K562 (cell line): ENCODE measurements around the gene CSNK1G1. TPM values are rescaled to one million over a fixed set of nuclear protein-coding genes. Genes with fewer than 3 reads are reported as not detected.

Source experiments
- ATAC-seq: fragments of 200-7000 bp; cut with Tn5 transposase; 3 replicates; pipeline ENCODE4 v1.9.1; 2020; ENCODE audit warnings: moderate library complexity
- BruUV-seq: library from RNA; stranded (reverse); fragments of 400-500 nt; replicated peaks from 2 replicates; lab custom pipeline; 2021; lab: Mats Ljungman, UMichigan
- CTCF ChIA-PET: fragments of 300-600 bp; formaldehyde crosslinking; extraction: SDS; loops from one replicate; lab custom pipeline; 2021; ENCODE audit warnings: low intra/inter-chr PET ratio; lab: Yijun Ruan, JAX
- POLR2A ChIA-PET: fragments of 300-600, 350-650 bp; sonication (Branson Sonifier 250); formaldehyde crosslinking; extraction: SDS; loops from one replicate; lab custom pipeline; 2021; ENCODE audit warnings: antibody characterized with exemption, inconsistent platforms; lab: Yijun Ruan, JAX
- DNase-seq, 4 experiments: peaks; one replicate each; pipeline versions ENCODE4 v3.0.0 to v3.0.0-alpha.2; 2011 to 2018; ENCODE audit warnings: low spot score in 3 of 4, mixed read lengths in 3 of 4; ENCODE audit errors: extremely low read depth in 1 of 4
- FAIRE-seq: peaks from 2 replicates; lab custom pipeline; 2011; peaks lifted over from hg19 to GRCh38; lab: Jason Lieb, UNC
- H2AFZ ChIP-seq: 2 replicates; pipeline ENCODE4 v1.6.0; 2011; ENCODE audit warnings: low read depth, low read length, control low read depth, inconsistent platforms
- H3K27ac ChIP-seq: fragments of 200-600 bp; 3 replicates; pipeline ENCODE4 v1.8.0; 2011; ENCODE audit warnings: low read depth, mild to moderate bottlenecking, control low read depth, inconsistent platforms, low read length, moderate library complexity, mixed read lengths; ENCODE audit errors: extremely low read depth
- H3K27me3 ChIP-seq, 2 experiments: fragments of 300-600 bp in 1 of 2; 2 replicates in 1 of 2; 3 replicates in 1 of 2; pipeline versions ENCODE4 v1.6.0 to v1.8.0; 2011; ENCODE audit warnings: inconsistent platforms in 2 of 2, low read length in 2 of 2, mild to moderate bottlenecking in 1 of 2, mixed read lengths in 1 of 2, moderate library complexity in 1 of 2; ENCODE audit not compliant: control insufficient read depth in 2 of 2, insufficient read depth in 2 of 2
- H3K36me3 ChIP-seq: fragments of 300-600 bp; 3 replicates; pipeline ENCODE4 v1.8.0; 2011; ENCODE audit warnings: mild to moderate bottlenecking, low read length, inconsistent platforms; ENCODE audit not compliant: control insufficient read depth, insufficient read depth
- H3K4me1 ChIP-seq, 2 experiments: fragments of 200-600 bp in 1 of 2; replicated peaks in 1 of 2; 2 replicates in 1 of 2; 3 replicates in 1 of 2; pipeline versions ENCODE4 v1.5.1 to v1.8.0; 2011; ENCODE audit warnings: inconsistent platforms in 2 of 2, low read length in 2 of 2, mild to moderate bottlenecking in 1 of 2, mixed read lengths in 1 of 2, moderate library complexity in 1 of 2; ENCODE audit not compliant: control insufficient read depth in 2 of 2, insufficient read depth in 2 of 2
- H3K4me2 ChIP-seq: 2 replicates; pipeline ENCODE4 v1.6.1; 2011; ENCODE audit warnings: low read length, control low read depth, inconsistent platforms, mixed read lengths; ENCODE audit not compliant: insufficient read depth
- H3K4me3 ChIP-seq: fragments of 200-600 bp; sonication (generic), shearing (Covaris generic); 2 replicates; pipeline ENCODE4 v1.5.1; 2016; ENCODE audit warnings: control low read depth, inconsistent platforms
- H3K79me2 ChIP-seq: fragments of 200-600 bp; 3 replicates; pipeline ENCODE4 v1.8.0; 2011; ENCODE audit warnings: low read length, inconsistent platforms; ENCODE audit not compliant: control insufficient read depth, insufficient read depth
- H3K9ac ChIP-seq, 2 experiments: 2 replicates each; pipeline versions ENCODE4 v1.6.0 to v1.6.1; 2011; ENCODE audit warnings: low read depth in 2 of 2, low read length in 2 of 2, control low read depth in 1 of 2, inconsistent platforms in 1 of 2, mild to moderate bottlenecking in 1 of 2, mixed read lengths in 1 of 2; ENCODE audit not compliant: insufficient read depth in 1 of 2
- H3K9me1 ChIP-seq: one replicate; pipeline ENCODE4 v1.6.0; 2011; ENCODE audit warnings: inconsistent platforms, mild to moderate bottlenecking, low read length, moderate library complexity; ENCODE audit not compliant: control insufficient read depth, insufficient read depth
- H3K9me3 ChIP-seq: replicated peaks from 2 replicates; pipeline ENCODE4 v1.5.1; 2011; ENCODE audit warnings: low read depth, low read length, inconsistent platforms; ENCODE audit not compliant: control insufficient read depth, insufficient read depth
- H4K20me1 ChIP-seq: replicated peaks from 2 replicates; pipeline ENCODE4 v1.6.1; 2011; ENCODE audit warnings: low read length, inconsistent platforms, mixed read lengths; ENCODE audit not compliant: control insufficient read depth, insufficient read depth
- CBX5 ChIP-seq: IDR thresholded peaks from 2 replicates; pipeline ENCODE4 v1.6.1; 2014; ENCODE audit warnings: low read depth, borderline replicate concordance
- MAFK ChIP-seq: IDR thresholded peaks from 2 replicates; pipeline ENCODE4 v1.6.1; 2011; ENCODE audit warnings: low read length, improper control_type of control experiment
- ZBTB9 ChIP-seq: fragments of 450-650 bp; formaldehyde crosslinking; IDR thresholded peaks from 2 replicates; pipeline ENCODE4 v1.4.0; 2020; ENCODE audit warnings: mild to moderate bottlenecking, moderate library complexity
- ZNF146 ChIP-seq: IDR thresholded peaks from one replicate; pipeline ENCODE4 v1.6.1; 2018; ENCODE audit warnings: missing compliant biosample characterization; ENCODE audit not compliant: unreplicated experiment
- WGBS: fragments of 100-300 bp; shearing (Covaris generic); methylation state at CpG from one replicate; pipeline ENCODE4 v1.1.6; 2016; ENCODE audit warnings: low coverage, mixed read lengths; ENCODE audit not compliant: insufficient coverage; ENCODE audit errors: missing lambda C conversion rate; 5-methylcytosine and 5-hydroxymethylcytosine counted together
- in situ Hi-C: fragments of 300-500 bp; cut with MboI; formaldehyde crosslinking; loops from 4 replicates; pipeline ENCODE4 v1.15.0; 2018; ENCODE audit warnings: inconsistent platforms, mixed read lengths
- intact Hi-C: fragments of 100-400 bp; cut with micrococcal nuclease; formaldehyde crosslinking; loops from 2 replicates; pipeline ENCODE4 v1.14.2; 2022
- polyA plus RNA-seq, 8 experiments: library from polyadenylated mRNA; depleted of rRNA in 4 of 8; stranded (reverse) in 5 of 8; unstranded in 3 of 8; fragments of >200 nt; fragmentation: Nextera tagmentation in 2 of 8; fragmentation: Illumina TruSeq in 1 of 8; extraction: Ambion mirVana in 2 of 8; extraction: Trizol in 1 of 8; gene quantifications; 2 replicates each; pipeline versions ENCODE4 v1.2.1 to v1.2.3, GENCODE V29; 2011 to 2014; ENCODE audit warnings: inconsistent platforms in 1 of 8, missing spikeins in 1 of 8
- total RNA-seq, 7 experiments: library from RNA; depleted of rRNA in 6 of 7; stranded (reverse); fragments of >200 nt in 6 of 7; fragmentation: Illumina TruSeq in 2 of 7; extraction: Trizol in 2 of 7; gene quantifications; 2 replicates each; pipeline versions ENCODE4 v1.2.1 to v1.2.3, GENCODE V29; 2011 to 2021; ENCODE audit warnings: low replicate concordance in 1 of 7

The CSNK1G1 gene
- total and polyA plus RNA-seq, 9 of the 15 experiments (the other 6 are each of a cell fraction or from before 2014, with no cell fraction given) = 4.5 to 18.5 (median 9.5) TPM

- Histone ChIP-seq H3K4me1 (no peaks in the 10 kb centered on the region; a peak in 1 of 5 replicates), H3K9me3 (no peaks in the 10 kb centered on the region), H3K36me3 (peaks cover 6% of the 10 kb centered on the region; the same call in 1 of the 3 replicates), H3K4me2 (no peak overlapping the region), H3K27me3 (no peaks in the 10 kb centered on the region), H4K20me1 (no peaks in the 10 kb centered on the region), H2AFZ (no peak overlapping the region), H3K27ac (no peak overlapping the region), H3K9ac (no peak overlapping the region), H3K4me3 (no peak overlapping the region), H3K9me1 (no peaks in the 10 kb centered on the region), H3K79me2 (peaks cover 12% of the 10 kb centered on the region)
- FAIRE-seq = no peak
- BruUV-seq = no TSS peak
- no peak for TF ChIP-seq MAFK
- 89% methylated on average over 4 of the region's 4 CpGs for WGBS
- intact Hi-C loops = no loop called here
- ATAC-seq = no peak
- in situ Hi-C loops = no loop called here
- no peak for DNase-seq
- CTCF ChIA-PET = no interaction called here
- POLR2A ChIA-PET = interaction anchor here (0.7 kb wide), 1 partner anchor 43 kb away, joined by 4 read pairs; no protein-coding TSS in a partner anchor
These were observed 76.8 kb downstream of the CSNK1G1 start for GRCh38 chr15:64279131-64279530.

- Histone ChIP-seq H3K27ac (no peak overlapping the region), H3K36me3 (peaks cover 6% of the 10 kb centered on the region; the same call in 1 of the 3 replicates), H3K27me3 (no peaks in the 10 kb centered on the region), H3K9me1 (no peaks in the 10 kb centered on the region), H2AFZ (no peak overlapping the region), H4K20me1 (no peaks in the 10 kb centered on the region), H3K9me3 (no peaks in the 10 kb centered on the region), H3K4me2 (no peak overlapping the region), H3K9ac (no peak overlapping the region), H3K4me1 (no peaks in the 10 kb centered on the region), H3K4me3 (no peak overlapping the region), H3K79me2 (peaks cover 9% of the 10 kb centered on the region; the same call in 2 of the 3 replicates)
- no peak for DNase-seq
- in situ Hi-C loops (no loop called here), intact Hi-C loops (no loop called here)
- TF ChIP-seq ZNF146 (CRISPR knock-in tag) (no peak), ZBTB9 (CRISPR knock-in tag) (no peak), CBX5 (no peak)
- FAIRE-seq = no peak
- no TSS peak for BruUV-seq
- ATAC-seq = no peak
- CTCF ChIA-PET = no interaction called here
- WGBS = 77% methylated on average over 1 of the region's 1 CpG
- POLR2A ChIA-PET = interaction anchor here (1.4 kb wide), 1 partner anchor 11 kb away, joined by 4 read pairs; no protein-coding TSS in a partner anchor
These were observed 80.0 kb downstream of the CSNK1G1 start for GRCh38 chr15:64275934-64276333.
